Measurements from ENCODE around the gene SHE.
"Not testable (repeated sequence)": the region's sequence is repeated elsewhere in the genome, so short reads cannot be mapped to it uniquely, and the experiment has no call there.

SHE gene

GRCh38 chr1:154536570-154536969 is 34.4 kb upstream of the SHE start:
- Mint-ChIP-seq H3K27ac (no peak overlapping the region), H3K4me1 (no peaks in the 10 kb centered on the region), H3K27me3 (ENCODE audit: low read depth) (peaks cover 46% of the 10 kb centered on the region), H3K4me3 (no peak overlapping the region), H3K9me3 (peaks cover 4% of the 10 kb centered on the region), H3K36me3 (ENCODE audit: low read depth) (no peaks in the 10 kb centered on the region)
- no peak for TF ChIP-seq CTCF (IDR thresholded peaks at IDR 0.05; ENCODE audit: unreplicated experiment in 3 of 3)

GRCh38 chr1:154533952-154534844 is 32.0 kb upstream of the SHE start:
- Mint-ChIP-seq H3K27me3 (ENCODE audit: low read depth) (peaks cover 34% of the 10 kb centered on the region), H3K27ac (no peak overlapping the region)
- peak; percentile 41 to 51 (median 47) for TF ChIP-seq CTCF (IDR thresholded peaks at IDR 0.05; ENCODE audit: unreplicated experiment in 3 of 3)

GRCh38 chr1:154531950-154532349 is 29.7 kb upstream of the SHE start:
- not testable (repeated sequence) for H3K36me3 Mint-ChIP-seq (ENCODE audit: low read depth); H3K27ac Mint-ChIP-seq; H3K4me1 Mint-ChIP-seq; H3K4me3 Mint-ChIP-seq; H3K9me3 Mint-ChIP-seq
- peaks cover 23% of the 10 kb centered on the region for H3K27me3 Mint-ChIP-seq (ENCODE audit: low read depth)

More at GRCh38 chr1:154533952-154534844, 32.0 kb upstream of the SHE start:
- peaks cover 4% of the 10 kb centered on the region for H3K9me3 Mint-ChIP-seq
- no peak overlapping the region for H3K4me3 Mint-ChIP-seq
- H3K36me3 Mint-ChIP-seq (ENCODE audit: low read depth), result no peaks in the 10 kb centered on the region
- H3K4me1 Mint-ChIP-seq, result no peaks in the 10 kb centered on the region

GRCh38 chr1:154529308-154529707 is 27.1 kb upstream of the SHE start:
- no peak overlapping the region for H3K27ac Mint-ChIP-seq
- no peaks in the 10 kb centered on the region for H3K9me3 Mint-ChIP-seq
- no peaks in the 10 kb centered on the region for H3K36me3 Mint-ChIP-seq (ENCODE audit: low read depth)
- H3K4me3 Mint-ChIP-seq, result no peak overlapping the region
- no peaks in the 10 kb centered on the region for H3K4me1 Mint-ChIP-seq
- peaks cover 8% of the 10 kb centered on the region for H3K27me3 Mint-ChIP-seq (ENCODE audit: low read depth)
- no peak for TF ChIP-seq CTCF (IDR thresholded peaks at IDR 0.05; ENCODE audit: unreplicated experiment in 3 of 3)

- Mint-ChIP-seq H3K4me1 (no peaks in the 10 kb centered on the region), H3K36me3 (ENCODE audit: low read depth) (no peaks in the 10 kb centered on the region), H3K27me3 (ENCODE audit: low read depth) (peaks cover 4% of the 10 kb centered on the region), H3K27ac (no peak overlapping the region), H3K4me3 (no peak overlapping the region), H3K9me3 (no peaks in the 10 kb centered on the region)
- TF ChIP-seq CTCF (IDR thresholded peaks at IDR 0.05; ENCODE audit: unreplicated experiment in 3 of 3), result no peak
Measured at GRCh38 chr1:154527192-154527591, 25.0 kb upstream of the SHE start.

GRCh38 chr1:154524881-154525280 is 22.7 kb upstream of the SHE start:
- TF ChIP-seq CTCF (IDR thresholded peaks at IDR 0.05; ENCODE audit: unreplicated experiment in 3 of 3), result no peak
- Mint-ChIP-seq H3K4me3 (no peak overlapping the region), H3K4me1 (peaks cover 5% of the 10 kb centered on the region), H3K27ac (no peak overlapping the region), H3K36me3 (ENCODE audit: low read depth) (no peaks in the 10 kb centered on the region), H3K27me3 (ENCODE audit: low read depth) (peaks cover 4% of the 10 kb centered on the region), H3K9me3 (no peaks in the 10 kb centered on the region)

All from nephron (organoid).